HEK293 (cell line): ENCODE results near the gene HDLBP.
A peak's percentile ranks its signal among the peaks of the same experiment; 100 is the strongest.
"Not testable (repeated sequence)": the region's sequence is repeated elsewhere in the genome, so short reads cannot be mapped to it uniquely, and the experiment has no call there.

Experiments
- CTCF ChIA-PET: fragments of 350-600 bp; formaldehyde crosslinking; extraction: SDS; loops from one replicate; lab custom pipeline; 2021; ENCODE audit warnings: antibody characterized with exemption; lab: Yijun Ruan, JAX
- POLR2A ChIA-PET: fragments of 300-600 bp; formaldehyde crosslinking; extraction: SDS; loops from one replicate; lab custom pipeline; 2020; ENCODE audit warnings: antibody characterized with exemption, inconsistent platforms; lab: Yijun Ruan, JAX
- H3K27ac ChIP-seq: fragments of 200-500 bp; sonication (Bioruptor generic); 2 replicates; pipeline ENCODE4 v1.5.1; 2014; ENCODE audit warnings: low read depth, low read length, control low read depth, inconsistent platforms; ENCODE audit errors: extremely low read depth
- H3K36me3 ChIP-seq, 2 experiments: fragments of 200-500 bp in 1 of 2; sonication (Bioruptor generic) in 1 of 2; 1 replicate in 1 of 2; 2 replicates in 1 of 2; pipeline ENCODE4 v1.5.1; 2014 to 2017; ENCODE audit warnings: inconsistent platforms in 2 of 2, low read length in 2 of 2; ENCODE audit not compliant: control insufficient read depth in 2 of 2, insufficient read depth in 1 of 2
- H3K4me1 ChIP-seq: fragments of 200-500 bp; sonication (Bioruptor generic); 2 replicates; pipeline ENCODE4 v1.5.1; 2014; ENCODE audit warnings: mild to moderate bottlenecking, low read length, inconsistent platforms; ENCODE audit not compliant: control insufficient read depth, insufficient read depth
- H3K4me3 ChIP-seq: 2 replicates; pipeline ENCODE4 v1.5.1; 2011; ENCODE audit warnings: low read depth, mild to moderate bottlenecking, control low read depth, low read length, moderate library complexity
- H3K9me3 ChIP-seq: fragments of 200-500 bp; sonication (Bioruptor generic); 2 replicates; pipeline ENCODE4 v1.5.1; 2014; ENCODE audit warnings: low read depth, low read length, inconsistent platforms; ENCODE audit not compliant: control insufficient read depth, insufficient read depth
- GLIS2 ChIP-seq: fragments of 450-650 bp; formaldehyde crosslinking; IDR thresholded peaks from 2 replicates; pipeline ENCODE4 v1.5.1; 2016; ENCODE audit warnings: missing biosample characterization, missing genetic modification characterization
- KLF1 ChIP-seq: fragments of 450-650 bp; formaldehyde crosslinking; IDR thresholded peaks from 2 replicates; pipeline ENCODE4 v1.5.1; 2016; ENCODE audit warnings: missing biosample characterization, missing genetic modification characterization
- PATZ1 ChIP-seq: fragments of 450-650 bp; formaldehyde crosslinking; IDR thresholded peaks from 2 replicates; pipeline ENCODE4 v1.5.1; 2016; ENCODE audit warnings: missing biosample characterization, missing genetic modification characterization
- ZFP3 ChIP-seq: fragments of 450-650 bp; formaldehyde crosslinking; IDR thresholded peaks from 2 replicates; pipeline ENCODE4 v1.5.1; 2016; ENCODE audit warnings: low read depth, missing biosample characterization, missing genetic modification characterization
- ZFP69B ChIP-seq: fragments of 450-650 bp; formaldehyde crosslinking; IDR thresholded peaks from 2 replicates; pipeline ENCODE4 v1.5.1; 2016; ENCODE audit warnings: missing biosample characterization, missing genetic modification characterization
- ZNF112 ChIP-seq: fragments of 450-650 bp; formaldehyde crosslinking; IDR thresholded peaks from 2 replicates; pipeline ENCODE4 v1.5.0; 2017; ENCODE audit warnings: missing biosample characterization, missing genetic modification characterization
- ZNF132 ChIP-seq: fragments of 450-650 bp; formaldehyde crosslinking; IDR thresholded peaks from 2 replicates; pipeline ENCODE4 v1.5.1; 2017; ENCODE audit warnings: missing biosample characterization, missing genetic modification characterization, borderline replicate concordance
- ZNF157 ChIP-seq: fragments of 450-650 bp; formaldehyde crosslinking; IDR thresholded peaks from 2 replicates; pipeline ENCODE4 v1.5.1; 2016; ENCODE audit warnings: missing biosample characterization, missing genetic modification characterization
- ZNF239 ChIP-seq: fragments of 450-650 bp; formaldehyde crosslinking; IDR thresholded peaks from 2 replicates; pipeline ENCODE4 v1.5.1; 2016; ENCODE audit warnings: missing biosample characterization, missing genetic modification characterization
- ZNF391 ChIP-seq: fragments of 450-650 bp; formaldehyde crosslinking; IDR thresholded peaks from 2 replicates; pipeline ENCODE4 v1.5.1; 2016; ENCODE audit warnings: low read depth, missing biosample characterization, missing genetic modification characterization, borderline replicate concordance
- ZNF404 ChIP-seq: fragments of 450-650 bp; formaldehyde crosslinking; IDR thresholded peaks from 2 replicates; pipeline ENCODE4 v1.5.1; 2017; ENCODE audit warnings: missing biosample characterization, missing genetic modification characterization
- ZNF433 ChIP-seq: fragments of 450-650 bp; formaldehyde crosslinking; IDR thresholded peaks from 2 replicates; pipeline ENCODE4 v1.5.1; 2016; ENCODE audit warnings: missing biosample characterization, missing genetic modification characterization, low read depth
- ZNF510 ChIP-seq: fragments of 450-650 bp; formaldehyde crosslinking; IDR thresholded peaks from 2 replicates; pipeline ENCODE4 v1.5.1; 2018; ENCODE audit warnings: mild to moderate bottlenecking, missing genetic modification characterization, missing biosample characterization; ENCODE audit not compliant: insufficient replicate concordance
- ZNF580 ChIP-seq: fragments of 450-650 bp; formaldehyde crosslinking; IDR thresholded peaks from 2 replicates; pipeline ENCODE4 v1.5.1; 2016; ENCODE audit warnings: missing biosample characterization, missing genetic modification characterization
- ZNF621 ChIP-seq: fragments of 450-650 bp; formaldehyde crosslinking; IDR thresholded peaks from 2 replicates; pipeline ENCODE4 v1.5.1; 2017; ENCODE audit warnings: missing biosample characterization, missing genetic modification characterization
- ZNF747 ChIP-seq: fragments of 450-650 bp; formaldehyde crosslinking; IDR thresholded peaks from 2 replicates; pipeline ENCODE4 v1.5.1; 2016; ENCODE audit warnings: missing biosample characterization, missing genetic modification characterization
- ZNF791 ChIP-seq: fragments of 450-650 bp; formaldehyde crosslinking; IDR thresholded peaks from 2 replicates; pipeline ENCODE4 v1.5.1; 2016; ENCODE audit warnings: missing biosample characterization, missing genetic modification characterization
- ZSCAN16 ChIP-seq: fragments of 450-650 bp; formaldehyde crosslinking; IDR thresholded peaks from 2 replicates; pipeline ENCODE4 v1.5.1; 2016; ENCODE audit warnings: missing biosample characterization, missing genetic modification characterization
- ZSCAN18 ChIP-seq: fragments of 450-650 bp; formaldehyde crosslinking; IDR thresholded peaks from 2 replicates; pipeline ENCODE4 v1.5.1; 2016; ENCODE audit warnings: missing biosample characterization, missing genetic modification characterization

HDLBP gene

GRCh38 chr2:241318830-241319229, 3.4 kb upstream of the HDLBP start:
- H3K27ac ChIP-seq, H3K4me3 ChIP-seq, POLR2A ChIA-PET, H3K9me3 ChIP-seq: not testable (repeated sequence)
- Histone ChIP-seq H3K36me3 (peaks cover 11 to 33% of the 10 kb centered on the region in 2 experiments), H3K4me1 (peaks cover 15% of the 10 kb centered on the region)
- CTCF ChIA-PET, result interaction anchor here (0.7 to 1.1 kb wide), 2 partner anchors 20 to 335 kb away, joined by 3 read pairs; no protein-coding TSS in a partner anchor

GRCh38 chr2:241317391-241317790, 1.9 kb upstream of the HDLBP start:
- ChIA-PET POLR2A (no interaction called here), CTCF (interaction anchor here (0.6 to 0.7 kb wide), 2 partner anchors 26 to 28 kb away, joined by 3 read pairs; no protein-coding TSS in a partner anchor)
- Histone ChIP-seq H3K36me3 (peaks cover 5 to 28% of the 10 kb centered on the region in 2 experiments; a peak in 2 of 3 replicates), H3K4me3 (peak overlapping the region; percentile 90), H3K4me1 (peaks cover 17% of the 10 kb centered on the region), H3K9me3 (no peaks in the 10 kb centered on the region), H3K27ac (no peak overlapping the region; the same call in 1 of the 2 replicates)
- TF ChIP-seq ZNF433 (no peak), ZNF157 (tag by site-specific recombination) (no peak), ZNF239 (no peak), KLF1 (no peak), ZNF112 (tag by site-specific recombination) (no peak), ZNF791 (tag by site-specific recombination) (no peak), ZNF391 (no peak), ZNF747 (no peak), ZFP3 (tag by site-specific recombination) (no peak), ZNF132 (tag by site-specific recombination) (no peak), ZNF580 (no peak), ZNF404 (tag by site-specific recombination) (no peak), GLIS2 (tag by site-specific recombination) (no peak), ZFP69B (tag by site-specific recombination) (no peak)

- Histone ChIP-seq H3K4me1 (peaks cover 23% of the 10 kb centered on the region), H3K36me3 (peaks cover 5 to 26% of the 10 kb centered on the region in 2 experiments; a peak in 2 of 3 replicates), H3K9me3 (no peaks in the 10 kb centered on the region), H3K4me3 (peak overlapping the region; percentile 90), H3K27ac (peak overlapping the region; percentile 87; the same call in 1 of the 2 replicates)
- TF ChIP-seq ZSCAN16 (tag by site-specific recombination) (no peak), ZSCAN18 (tag by site-specific recombination) (no peak), ZNF510 (no peak), ZNF621 (no peak), PATZ1 (tag by site-specific recombination) (no peak)
- POLR2A ChIA-PET, result interaction anchor here (1.5 to 3.2 kb wide), 2 partner anchors 15 to 57 kb away, joined by 4 to 21 read pairs; no protein-coding TSS in a partner anchor
- CTCF ChIA-PET, result interaction anchor here (0.6 kb wide), 1 partner anchor 27 kb away, joined by 3 read pairs; no protein-coding TSS in a partner anchor
Observed at GRCh38 chr2:241316825-241317224, 1.4 kb upstream of the HDLBP start.
